GM19025 (cell line): ENCODE data around the gene POU4F1.

Experiments used
- ATAC-seq: cut with Tn5 transposase; IDR thresholded peaks from one replicate; pipeline ENCODE4 v1.9.1; 2021; ENCODE audit warnings: mild to moderate bottlenecking, low read depth, moderate library complexity; ENCODE audit not compliant: unreplicated experiment

The POU4F1 gene

GRCh38 chr13:78593652-78594455 lies 9.5 kb downstream of the POU4F1 start:
- no peak for ATAC-seq

GRCh38 chr13:78593129-78593528 lies 10.2 kb downstream of the POU4F1 start:
- ATAC-seq, result no peak

GRCh38 chr13:78592584-78592983 lies 10.8 kb downstream of the POU4F1 start:
- ATAC-seq, result no peak

- ATAC-seq, result no peak
Measured at GRCh38 chr13:78589206-78589605, 14.1 kb downstream of the POU4F1 start.

- ATAC-seq, result no peak
Measured at GRCh38 chr13:78587395-78587794, 16.0 kb downstream of the POU4F1 start.

GRCh38 chr13:78586706-78587105 lies 16.6 kb downstream of the POU4F1 start:
- no peak for ATAC-seq

- no peak for ATAC-seq
Measured at GRCh38 chr13:78576261-78576660, 27.1 kb downstream of the POU4F1 start.

- no peak for ATAC-seq
Measured at GRCh38 chr13:78572459-78572858, 30.9 kb downstream of the POU4F1 start.

- ATAC-seq, result no peak
Measured at GRCh38 chr13:78569029-78569428, 34.3 kb downstream of the POU4F1 start.

GRCh38 chr13:78566631-78567030 lies 36.7 kb downstream of the POU4F1 start:
- no peak for ATAC-seq

GRCh38 chr13:78562237-78562889 lies 41.0 kb downstream of the POU4F1 start:
- ATAC-seq, result no peak
